ENCODE data around the gene ZNF74.
A peak's percentile ranks its signal among the peaks of the same experiment; 100 is the strongest.

DNA sequence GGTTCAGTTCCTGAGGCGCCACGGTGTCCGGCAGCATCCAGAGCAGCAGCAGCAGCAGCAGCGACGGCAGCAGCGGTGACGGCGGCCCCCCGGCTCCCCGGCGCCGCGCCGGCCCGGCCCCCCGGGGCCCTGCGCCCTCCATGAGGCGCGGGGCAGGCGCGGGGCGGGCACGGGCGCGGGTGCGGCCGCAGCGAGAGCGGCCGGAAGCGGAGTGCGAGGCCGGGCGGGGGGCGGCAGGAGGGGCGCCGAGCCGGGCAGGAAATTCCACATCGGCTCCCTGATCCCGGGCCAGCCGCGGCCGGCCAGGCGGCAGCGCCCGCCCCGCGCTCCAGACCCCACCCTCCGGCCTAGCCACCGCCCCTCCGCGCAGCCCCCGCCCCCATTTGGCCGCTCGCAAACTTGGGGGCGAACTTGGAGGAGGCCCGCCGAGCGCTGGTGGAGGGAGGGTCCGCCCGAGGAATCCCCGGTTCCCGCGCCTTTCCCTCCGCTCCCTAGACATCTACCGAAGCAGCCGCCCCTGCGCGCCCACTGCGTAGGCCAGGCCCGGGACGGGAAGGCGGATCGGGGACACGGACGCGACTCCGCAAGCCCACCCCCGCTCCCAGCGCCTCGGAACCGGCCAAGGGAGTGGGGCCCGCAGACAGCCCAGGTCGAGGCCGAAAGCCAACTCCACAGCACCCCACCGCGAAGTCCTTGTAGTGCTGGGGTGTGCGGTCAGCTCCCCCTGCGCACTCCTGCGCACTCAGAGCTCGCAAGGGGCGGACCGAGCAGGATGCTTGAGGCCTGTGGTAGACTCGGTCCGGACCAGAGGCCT is 43.9 kb downstream of the ZNF74 start, which contains the start of gene SCARF2:
- TF ChIP-seq, protein P1, sequence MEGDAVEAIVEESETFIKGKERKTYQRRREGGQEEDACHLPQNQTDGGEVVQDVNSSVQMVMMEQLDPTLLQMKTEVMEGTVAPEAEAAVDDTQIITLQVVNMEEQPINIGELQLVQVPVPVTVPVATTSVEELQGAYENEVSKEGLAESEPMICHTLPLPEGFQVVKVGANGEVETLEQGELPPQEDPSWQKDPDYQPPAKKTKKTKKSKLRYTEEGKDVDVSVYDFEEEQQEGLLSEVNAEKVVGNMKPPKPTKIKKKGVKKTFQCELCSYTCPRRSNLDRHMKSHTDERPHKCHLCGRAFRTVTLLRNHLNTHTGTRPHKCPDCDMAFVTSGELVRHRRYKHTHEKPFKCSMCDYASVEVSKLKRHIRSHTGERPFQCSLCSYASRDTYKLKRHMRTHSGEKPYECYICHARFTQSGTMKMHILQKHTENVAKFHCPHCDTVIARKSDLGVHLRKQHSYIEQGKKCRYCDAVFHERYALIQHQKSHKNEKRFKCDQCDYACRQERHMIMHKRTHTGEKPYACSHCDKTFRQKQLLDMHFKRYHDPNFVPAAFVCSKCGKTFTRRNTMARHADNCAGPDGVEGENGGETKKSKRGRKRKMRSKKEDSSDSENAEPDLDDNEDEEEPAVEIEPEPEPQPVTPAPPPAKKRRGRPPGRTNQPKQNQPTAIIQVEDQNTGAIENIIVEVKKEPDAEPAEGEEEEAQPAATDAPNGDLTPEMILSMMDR (IDR thresholded peaks at IDR 0.05), result no peak
- TF ChIP-seq POLR2A (IDR thresholded peaks at IDR 0.05), result peak in 1 of 2 donors; percentile 10
